H7 (cell line): ENCODE data around the gene PLEKHO1. TPM values are rescaled to one million over a fixed set of nuclear protein-coding genes. Genes with fewer than 3 reads are reported as not detected.
"Not testable (repeated sequence)": the region's sequence is repeated elsewhere in the genome, so short reads cannot be mapped to it uniquely, and the experiment has no call there.

Source experiments
- DNase-seq: peaks from one replicate; pipeline ENCODE4 v3.0.0; 2012
- H3K27me3 ChIP-seq: 2 replicates; pipeline ENCODE4 v1.6.0; 2011; ENCODE audit warnings: mild to moderate bottlenecking, low read length; ENCODE audit not compliant: control insufficient read depth, insufficient read depth
- H3K36me3 ChIP-seq: replicated peaks from 2 replicates; pipeline ENCODE4 v1.5.1; 2011; ENCODE audit warnings: low read length; ENCODE audit not compliant: control insufficient read depth, insufficient read depth
- H3K4me3 ChIP-seq: 2 replicates; pipeline ENCODE4 v1.5.1; 2011; ENCODE audit warnings: low read depth, mild to moderate bottlenecking, control low read depth, low read length, moderate library complexity; ENCODE audit not compliant: insufficient read depth
- total RNA-seq: library from RNA; depleted of rRNA; stranded (reverse); fragments of >200 nt; shearing (Covaris generic); gene quantifications from 2 replicates; pipeline ENCODE4 v1.2.3, GENCODE V29; 2014

Gene PLEKHO1
- total RNA-seq, 1 experiment from 2014 or later, result 69.5 TPM

- Histone ChIP-seq H3K36me3 (no peaks in the 10 kb centered on the region), H3K27me3 (no peaks in the 10 kb centered on the region), H3K4me3 (no peak overlapping the region)
- no peak for DNase-seq
Observed at GRCh38 chr1:150173141-150173585, 23.4 kb downstream of the PLEKHO1 start.

GRCh38 chr1:150176593-150176992 lies 26.9 kb downstream of the PLEKHO1 start:
- no peak overlapping the region for H3K4me3 ChIP-seq
- DNase-seq, result no peak
- H3K27me3 ChIP-seq, result no peaks in the 10 kb centered on the region
- no peaks in the 10 kb centered on the region for H3K36me3 ChIP-seq

GRCh38 chr1:150178548-150178947 lies 28.8 kb downstream of the PLEKHO1 start:
- no peak for DNase-seq
- no peak overlapping the region for H3K4me3 ChIP-seq
- H3K27me3 ChIP-seq, result no peaks in the 10 kb centered on the region
- H3K36me3 ChIP-seq, result no peaks in the 10 kb centered on the region

- H3K36me3 ChIP-seq, result no peaks in the 10 kb centered on the region
- no peaks in the 10 kb centered on the region for H3K27me3 ChIP-seq
- no peak for DNase-seq
- H3K4me3 ChIP-seq, result no peak overlapping the region
Observed at GRCh38 chr1:150179867-150180266, 30.2 kb downstream of the PLEKHO1 start.

GRCh38 chr1:150180474-150180873 lies 30.8 kb downstream of the PLEKHO1 start:
- DNase-seq, result no peak
- Histone ChIP-seq H3K4me3 (no peak overlapping the region), H3K27me3 (no peaks in the 10 kb centered on the region), H3K36me3 (no peaks in the 10 kb centered on the region)

- H3K27me3 ChIP-seq, result no peaks in the 10 kb centered on the region
- H3K36me3 ChIP-seq, result no peaks in the 10 kb centered on the region
- DNase-seq, result no peak
- H3K4me3 ChIP-seq, result no peak overlapping the region
Observed at GRCh38 chr1:150182247-150182646, 32.5 kb downstream of the PLEKHO1 start.

- no peaks in the 10 kb centered on the region for H3K27me3 ChIP-seq
Observed at GRCh38 chr1:150183061-150183460, 33.3 kb downstream of the PLEKHO1 start.

GRCh38 chr1:150185481-150185880 lies 35.8 kb downstream of the PLEKHO1 start:
- H3K36me3 ChIP-seq, result no peaks in the 10 kb centered on the region
- no peaks in the 10 kb centered on the region for H3K27me3 ChIP-seq
- no peak for DNase-seq
- no peak overlapping the region for H3K4me3 ChIP-seq

More at GRCh38 chr1:150183061-150183460, 33.3 kb downstream of the PLEKHO1 start:
- no peak for DNase-seq
- Histone ChIP-seq H3K4me3 (no peak overlapping the region), H3K36me3 (no peaks in the 10 kb centered on the region)

GRCh38 chr1:150186438-150186788 lies 36.7 kb downstream of the PLEKHO1 start:
- DNase-seq, H3K27me3 ChIP-seq, H3K4me3 ChIP-seq, H3K36me3 ChIP-seq: not testable (repeated sequence)

GRCh38 chr1:150186789-150187559 lies 37.3 kb downstream of the PLEKHO1 start:
- Histone ChIP-seq H3K36me3 (no peaks in the 10 kb centered on the region), H3K4me3 (no peak overlapping the region), H3K27me3 (no peaks in the 10 kb centered on the region)
- DNase-seq, result peak; percentile 61

GRCh38 chr1:150187560-150187931 lies 37.8 kb downstream of the PLEKHO1 start:
- H3K4me3 ChIP-seq, result no peak overlapping the region
- DNase-seq, result no peak
- no peaks in the 10 kb centered on the region for H3K36me3 ChIP-seq
- H3K27me3 ChIP-seq, result no peaks in the 10 kb centered on the region

GRCh38 chr1:150192012-150192411 lies 42.3 kb downstream of the PLEKHO1 start:
- no peaks in the 10 kb centered on the region for H3K27me3 ChIP-seq
- H3K36me3 ChIP-seq, result no peaks in the 10 kb centered on the region

GRCh38 chr1:150194381-150195031 lies 44.8 kb downstream of the PLEKHO1 start:
- no peak for DNase-seq
- Histone ChIP-seq H3K36me3 (no peaks in the 10 kb centered on the region), H3K4me3 (no peak overlapping the region), H3K27me3 (no peaks in the 10 kb centered on the region)

More at GRCh38 chr1:150192012-150192411, 42.3 kb downstream of the PLEKHO1 start:
- no peak overlapping the region for H3K4me3 ChIP-seq
- no peak for DNase-seq

- DNase-seq, result no peak
- Histone ChIP-seq H3K27me3 (no peaks in the 10 kb centered on the region), H3K4me3 (no peak overlapping the region), H3K36me3 (no peaks in the 10 kb centered on the region)
Observed at GRCh38 chr1:150196417-150196816, 46.7 kb downstream of the PLEKHO1 start.

- no peaks in the 10 kb centered on the region for H3K27me3 ChIP-seq
- no peaks in the 10 kb centered on the region for H3K36me3 ChIP-seq
- DNase-seq, result no peak
- no peak overlapping the region for H3K4me3 ChIP-seq
Observed at GRCh38 chr1:150207281-150207971, 57.7 kb downstream of the PLEKHO1 start.
